DMS53 treated with DMSO at 0.1 percent for 48 hours (cell line): ENCODE results near the gene ZNF569.
"Not testable (repeated sequence)": the region's sequence is repeated elsewhere in the genome, so short reads cannot be mapped to it uniquely, and the experiment has no call there.

Experiments used
- DNase-seq: peaks from one replicate; lab custom pipeline; 2025; ENCODE audit not compliant: unreplicated experiment; lab: John Stamatoyannopoulos, UW

The ZNF569 gene

GRCh38 chr19:37403403-37403802, 63.8 kb downstream of the ZNF569 start:
- DNase-seq: no peak

- no peak for DNase-seq
These were observed 66.2 kb downstream of the ZNF569 start for GRCh38 chr19:37401078-37401477.

GRCh38 chr19:37391399-37391798, 75.8 kb downstream of the ZNF569 start:
- DNase-seq: not testable (repeated sequence)

DNA sequence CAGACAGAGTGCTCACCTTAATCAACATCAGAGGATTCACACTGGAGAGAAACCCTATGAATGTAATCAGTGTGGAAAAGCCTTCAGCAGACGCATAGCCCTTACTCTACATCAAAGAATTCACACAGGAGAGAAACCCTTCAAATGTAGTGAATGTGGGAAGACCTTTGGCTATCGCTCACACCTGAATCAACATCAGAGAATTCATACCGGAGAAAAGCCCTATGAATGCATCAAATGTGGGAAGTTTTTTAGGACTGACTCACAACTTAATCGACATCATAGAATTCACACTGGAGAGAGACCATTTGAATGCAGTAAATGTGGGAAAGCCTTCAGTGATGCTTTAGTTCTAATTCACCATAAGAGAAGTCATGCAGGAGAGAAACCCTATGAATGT, 78.0 kb downstream of the ZNF569 start:
- DNase-seq: no peak

- peak; percentile 99 for DNase-seq
These were observed 96.2 kb downstream of the ZNF569 start, which contains the start of gene ZNF527 for GRCh38 chr19:37370880-37371661. Gene ZNF527, plus strand, starts transcription at chr19:37371099. Its CDS starts 3,100 bp downstream, at chr19:37374199.

DNA sequence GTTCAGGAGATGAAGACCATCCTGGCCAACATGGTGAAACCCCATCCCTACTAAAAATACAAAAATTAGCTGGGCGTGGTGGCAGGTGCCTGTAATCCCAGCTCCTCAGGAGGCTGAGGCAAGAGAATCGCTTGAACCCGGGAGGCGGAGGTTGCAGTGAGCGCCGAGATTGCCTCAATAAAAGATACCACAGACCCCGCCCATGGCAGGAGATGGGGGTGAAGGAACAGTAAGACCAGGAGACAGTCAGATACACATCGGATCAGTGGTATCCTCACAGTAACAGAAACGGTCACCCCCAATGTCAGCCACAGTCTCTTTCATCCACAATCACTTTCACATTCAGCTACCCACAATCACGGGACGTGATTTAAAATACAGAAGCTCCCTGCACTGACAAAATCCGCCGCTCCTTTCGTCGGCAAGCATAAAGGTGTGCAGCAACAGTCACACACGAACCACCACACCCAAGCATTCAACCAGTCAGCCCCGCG, 96.8 kb downstream of the ZNF569 start:
- not testable (repeated sequence) for DNase-seq

DNA sequence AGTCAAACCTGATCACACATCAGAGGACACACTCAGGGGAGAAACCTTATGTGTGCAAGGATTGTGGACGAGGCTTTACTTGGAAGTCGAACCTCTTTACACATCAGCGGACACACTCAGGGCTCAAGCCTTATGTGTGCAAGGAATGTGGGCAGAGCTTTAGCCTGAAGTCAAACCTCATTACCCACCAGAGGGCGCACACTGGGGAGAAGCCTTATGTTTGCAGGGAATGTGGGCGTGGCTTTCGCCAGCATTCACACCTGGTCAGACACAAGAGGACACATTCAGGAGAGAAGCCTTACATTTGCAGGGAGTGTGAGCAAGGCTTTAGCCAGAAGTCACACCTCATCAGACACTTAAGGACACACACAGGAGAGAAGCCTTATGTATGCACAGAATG, 104.5 kb downstream of the ZNF569 start:
- peak; percentile 7 for DNase-seq

DNA sequence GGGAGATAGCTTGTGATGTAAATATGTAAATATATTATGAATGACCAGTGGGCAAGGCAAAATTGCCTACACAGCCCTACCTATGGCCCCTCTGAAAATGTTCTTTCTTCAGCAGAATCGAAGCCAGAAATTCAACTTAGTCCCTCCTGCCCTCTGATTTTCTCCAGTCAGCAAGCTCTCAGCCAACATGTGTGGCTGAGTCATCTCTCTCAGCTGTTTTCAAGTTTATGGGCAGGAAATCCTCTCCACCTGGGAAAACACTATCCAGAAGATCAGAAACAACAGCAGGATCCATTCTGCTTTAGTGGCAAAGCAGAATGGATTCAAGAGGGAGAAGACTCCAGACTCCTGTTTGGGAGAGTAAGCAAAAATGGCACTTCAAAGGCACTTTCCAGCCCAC, 105.2 kb downstream of the ZNF569 start:
- DNase-seq: no peak
